GM23248 (cell line): Measurements from ENCODE around the gene MEX3D. TPM values are rescaled to one million over a fixed set of nuclear protein-coding genes. Genes with fewer than 3 reads are reported as not detected.

Experiments used
- DNase-seq: peaks from one replicate; pipeline ENCODE4 v3.0.0-alpha.2; 2015
- H2AFZ ChIP-seq: fragments of 200-600 bp; sonication (generic); 2 replicates; pipeline ENCODE4 v1.6.1; 2016; ENCODE audit warnings: antibody characterized with exemption
- H3F3A ChIP-seq: fragments of 200-600 bp; sonication (generic); 2 replicates; pipeline ENCODE4 v1.6.1; 2016; ENCODE audit warnings: mild to moderate bottlenecking, antibody characterized with exemption, mixed run types; ENCODE audit not compliant: insufficient read depth
- H3K27ac ChIP-seq: fragments of 200-600 bp; sonication (generic); 2 replicates; pipeline ENCODE4 v1.5.1; 2016; ENCODE audit warnings: mild to moderate bottlenecking
- H3K27me3 ChIP-seq: fragments of 200-600 bp; sonication (generic); replicated peaks from 2 replicates; pipeline ENCODE4 v1.6.1; 2016; ENCODE audit warnings: mild to moderate bottlenecking; ENCODE audit not compliant: insufficient read depth
- H3K36me3 ChIP-seq: fragments of 200-600 bp; sonication (generic); 2 replicates; pipeline ENCODE4 v1.6.1; 2016; ENCODE audit warnings: low read depth, mild to moderate bottlenecking
- H3K4me1 ChIP-seq: fragments of 200-600 bp; sonication (generic); 2 replicates; pipeline ENCODE4 v1.6.1; 2016; ENCODE audit warnings: mild to moderate bottlenecking; ENCODE audit not compliant: insufficient read depth
- H3K4me2 ChIP-seq: fragments of 200-600 bp; sonication (generic); one replicate; pipeline ENCODE4 v1.6.1; 2016; ENCODE audit warnings: mild to moderate bottlenecking; ENCODE audit not compliant: unreplicated experiment
- H3K4me3 ChIP-seq: fragments of 200-600 bp; sonication (generic); 2 replicates; pipeline ENCODE4 v1.5.1; 2016; ENCODE audit warnings: mild to moderate bottlenecking
- H3K79me2 ChIP-seq: fragments of 200-600 bp; sonication (generic); 2 replicates; pipeline ENCODE4 v1.6.1; 2016; ENCODE audit warnings: mild to moderate bottlenecking; ENCODE audit not compliant: insufficient read depth
- H3K9ac ChIP-seq: fragments of 200-600 bp; sonication (generic); 2 replicates; pipeline ENCODE4 v1.6.1; 2016; ENCODE audit warnings: mild to moderate bottlenecking
- H3K9me2 ChIP-seq: fragments of 200-600 bp; sonication (generic); 2 replicates; pipeline ENCODE4 v1.6.1; 2016; ENCODE audit warnings: mixed run types, mild to moderate bottlenecking, moderate library complexity; ENCODE audit not compliant: insufficient read depth
- H3K9me3 ChIP-seq: fragments of 200-600 bp; sonication (generic); one replicate; pipeline ENCODE4 v1.6.1; 2017; ENCODE audit warnings: low read depth
- H4K20me1 ChIP-seq: fragments of 200-600 bp; sonication (generic); 2 replicates; pipeline ENCODE4 v1.6.0; 2016; ENCODE audit not compliant: insufficient read depth
- EZH2 ChIP-seq: fragments of 200-600 bp; sonication (generic); IDR thresholded peaks from 2 replicates; pipeline ENCODE4 v1.6.1; 2018; ENCODE audit warnings: antibody characterized with exemption, mild to moderate bottlenecking; ENCODE audit not compliant: insufficient read depth, poor library complexity, severe bottlenecking
- EZH2phosphoT487 ChIP-seq: fragments of 200-600 bp; sonication (generic); IDR thresholded peaks from 2 replicates; pipeline ENCODE4 v1.6.1; 2018; ENCODE audit warnings: antibody characterized with exemption, moderate library complexity, mild to moderate bottlenecking, low read depth; ENCODE audit not compliant: insufficient read depth
- WGBS, 2 experiments: methylation state at CpG; one replicate each; pipeline ENCODE4 v1.1.6; 2015 to 2017; ENCODE audit warnings: low lambda C conversion rate in 2 of 2, low coverage in 1 of 2; ENCODE audit errors: missing lambda C conversion rate in 2 of 2; 5-methylcytosine and 5-hydroxymethylcytosine counted together
- in situ Hi-C: fragments of 300-500 bp; cut with MboI; formaldehyde crosslinking; loops from 2 replicates; pipeline ENCODE4 v1.15.0; 2020
- polyA plus RNA-seq: library from polyadenylated mRNA; unstranded; fragments of >200 nt; fragmentation: Nextera tagmentation; extraction: Ambion mirVana; gene quantifications from 2 replicates; pipeline ENCODE4 v1.2.1, GENCODE V29; 2016
- total RNA-seq: library from RNA; depleted of rRNA; stranded (reverse); fragments of >200 nt; shearing (Covaris generic); gene quantifications from 2 replicates; pipeline ENCODE4 v1.2.3, GENCODE V29; 2014

MEX3D gene
- total and polyA plus RNA-seq, 2 experiments from 2014 or later, result 2.6 to 50.3 TPM

DNA sequence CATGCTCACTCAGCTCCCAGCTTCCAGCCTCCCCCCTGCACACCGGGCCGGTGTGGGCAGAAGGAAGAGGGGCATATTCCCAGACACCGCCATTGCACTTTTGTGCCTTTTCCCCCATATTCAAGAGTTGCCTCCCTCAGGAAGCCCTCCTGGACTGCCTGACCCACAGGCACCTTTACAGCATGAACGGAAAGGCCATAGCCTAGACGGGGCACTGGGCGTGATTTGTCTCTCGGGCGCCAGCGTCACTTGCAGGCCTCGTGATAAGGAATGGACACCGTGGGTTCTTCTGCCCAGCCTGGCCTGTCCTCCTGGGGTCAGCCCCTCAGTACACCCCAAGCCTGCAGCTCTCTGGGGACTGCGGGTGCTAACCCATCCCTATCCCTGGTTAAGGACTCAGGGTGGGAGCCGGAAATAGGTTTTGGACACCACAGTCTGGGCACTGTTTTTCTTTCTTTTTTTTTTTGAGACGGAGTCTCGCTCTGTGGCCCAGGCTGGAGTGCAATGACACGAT is 38.1 kb upstream of the MEX3D start:
- Histone ChIP-seq H2AFZ (peak overlapping the region; percentile 95), H3K4me3 (peak overlapping the region; percentile 89), H4K20me1 (no peaks in the 10 kb centered on the region), H3K9ac (peak overlapping the region; percentile 86), H3K27me3 (no peaks in the 10 kb centered on the region), H3K36me3 (no peaks in the 10 kb centered on the region), H3K79me2 (peaks cover 41% of the 10 kb centered on the region), H3K4me1 (peaks cover 13% of the 10 kb centered on the region), H3K4me2 (peak overlapping the region; percentile 95), H3K9me2 (no peaks in the 10 kb centered on the region), H3K9me3 (no peaks in the 10 kb centered on the region), H3F3A (peaks cover 12% of the 10 kb centered on the region), H3K27ac (peak overlapping the region; percentile 89)
- 11 to 15% methylated on average over 16 of the region's 16 CpGs for WGBS, 2 experiments
- DNase-seq, result no peak
- no peak for TF ChIP-seq EZH2phosphoT487
- no peak for TF ChIP-seq EZH2
- in situ Hi-C loops, result no loop called here

GRCh38 chr19:1605236-1606137 is 37.4 kb upstream of the MEX3D start, which contains the start of gene UQCR11:
UQCR11 (minus strand) TSS chr19:1605462; CDS start chr19:1605409, 53 bp downstream.
- Histone ChIP-seq H3K4me3 (peak within 1 kb of the TSS; percentile 89), H3K27me3 (no peaks in the 10 kb centered on the region), H3K4me1 (peaks cover 13% of the 10 kb centered on the region), H3K36me3 (no peaks in the 10 kb centered on the region), H3K4me2 (peak within 1 kb of the TSS; percentile 95), H3K9ac (peak within 1 kb of the TSS; percentile 86), H3K79me2 (peaks cover 48% of the 10 kb centered on the region), H3K27ac (peak within 1 kb of the TSS; percentile 89), H4K20me1 (no peaks in the 10 kb centered on the region), H2AFZ (peak within 1 kb of the TSS; percentile 95), H3F3A (peaks cover 12% of the 10 kb centered on the region), H3K9me2 (no peaks in the 10 kb centered on the region), H3K9me3 (no peaks in the 10 kb centered on the region)
- WGBS, 2 experiments, result 1 to 2% methylated on average over 52 to 64 of the region's 79 CpGs
- peak; percentile 98 for DNase-seq
- no peak for TF ChIP-seq EZH2
- TF ChIP-seq EZH2phosphoT487, result no peak
- in situ Hi-C loops, result no loop called here

GRCh38 chr19:1602091-1602707 is 34.1 kb upstream of the MEX3D start:
- no peak for DNase-seq
- no peaks in the 10 kb centered on the region for H3K9me2 ChIP-seq
- no peak overlapping the region for H3K4me2 ChIP-seq
- H3K9ac ChIP-seq, result no peak overlapping the region
- peaks cover 75% of the 10 kb centered on the region for H3K79me2 ChIP-seq
- peaks cover 13% of the 10 kb centered on the region for H3K4me1 ChIP-seq
- no peak overlapping the region for H3K4me3 ChIP-seq
- H3K27me3 ChIP-seq, result no peaks in the 10 kb centered on the region
- H3K9me3 ChIP-seq, result no peaks in the 10 kb centered on the region
- in situ Hi-C loops, result no loop called here
- H3K27ac ChIP-seq, result no peak overlapping the region
- TF ChIP-seq EZH2phosphoT487 (no peak), EZH2 (no peak)
- WGBS, 2 experiments, result 91 to 92% methylated on average over 20 to 21 of the region's 21 CpGs
- no peak overlapping the region for H2AFZ ChIP-seq
- H3F3A ChIP-seq, result peaks cover 12% of the 10 kb centered on the region
- H4K20me1 ChIP-seq, result no peaks in the 10 kb centered on the region
- H3K36me3 ChIP-seq, result peaks cover 9% of the 10 kb centered on the region; the same call in 1 of the 2 replicates

DNA sequence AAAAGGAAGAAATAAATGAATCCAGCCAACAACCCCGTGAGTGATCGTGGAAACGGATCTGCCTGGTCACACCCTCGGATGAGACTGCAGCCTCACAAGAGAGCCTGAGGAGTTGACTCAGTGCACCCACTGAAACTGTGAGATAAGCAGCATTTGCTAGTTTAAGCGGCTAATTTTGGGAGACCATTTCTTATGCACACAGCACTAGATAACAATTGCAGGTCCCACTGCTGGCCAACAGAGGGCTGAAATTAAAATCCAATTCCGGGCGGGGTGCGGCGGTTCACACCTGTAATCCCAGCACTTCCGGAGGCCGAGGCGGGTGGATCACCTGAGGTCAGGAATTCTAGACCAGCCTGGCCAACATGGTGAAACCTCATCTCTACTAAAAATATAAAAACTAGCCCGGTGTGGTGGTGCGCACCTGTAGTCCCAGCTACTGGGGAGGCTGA is 33.5 kb upstream of the MEX3D start:
- H3K27ac ChIP-seq, result no peak overlapping the region
- H3K9me3 ChIP-seq, result no peaks in the 10 kb centered on the region
- TF ChIP-seq EZH2, result no peak
- TF ChIP-seq EZH2phosphoT487, result no peak
- H3K79me2 ChIP-seq, result peaks cover 75% of the 10 kb centered on the region
- no peaks in the 10 kb centered on the region for H3K27me3 ChIP-seq
- no peaks in the 10 kb centered on the region for H4K20me1 ChIP-seq
- H3F3A ChIP-seq, result peaks cover 7% of the 10 kb centered on the region
- H2AFZ ChIP-seq, result no peak overlapping the region
- DNase-seq, result peak; percentile 33
- H3K4me1 ChIP-seq, result peaks cover 13% of the 10 kb centered on the region
- H3K36me3 ChIP-seq, result peaks cover 14% of the 10 kb centered on the region; the same call in 1 of the 2 replicates
- H3K4me3 ChIP-seq, result no peak overlapping the region
- no peak overlapping the region for H3K4me2 ChIP-seq
- no peaks in the 10 kb centered on the region for H3K9me2 ChIP-seq
- no peak overlapping the region for H3K9ac ChIP-seq
- in situ Hi-C loops, result no loop called here
- 82 to 84% methylated on average over 14 of the region's 14 CpGs for WGBS, 2 experiments
